Natural killer cell (primary cell): Measurements from ENCODE around the gene RGSL1. TPM values are rescaled to one million over a fixed set of nuclear protein-coding genes. Genes with fewer than 3 reads are reported as not detected.

Experiments used
- ATAC-seq, 3 donors: fragments of 150-1000 bp in 2 of 3; fragments of 200-7000 bp in 1 of 3; cut with Tn5 transposase; 1 replicate in 1 of 3; 2 replicates in 2 of 3; pipeline ENCODE4 v1.10.0; 2021; ENCODE audit warnings: mild to moderate bottlenecking in 2 of 3, moderate library complexity in 2 of 3
- DNase-seq, 2 donors: peaks; one replicate each; pipeline versions ENCODE4 v3.0.0 to v3.0.0-alpha.2; 2013 to 2021; ENCODE audit warnings: mixed read lengths in 1 of 2
- H3K27ac ChIP-seq: one replicate; pipeline ENCODE4 v1.5.1; 2013; ENCODE audit warnings: mild to moderate bottlenecking, low read length
- H3K27me3 ChIP-seq: one replicate; pipeline ENCODE4 v1.6.1; 2013; ENCODE audit warnings: low read length; ENCODE audit not compliant: control insufficient read depth, insufficient read depth
- H3K36me3 ChIP-seq: one replicate; pipeline ENCODE4 v1.6.1; 2013; ENCODE audit warnings: low read length; ENCODE audit not compliant: control insufficient read depth, insufficient read depth
- H3K4me1 ChIP-seq: one replicate; pipeline ENCODE4 v1.6.1; 2013; ENCODE audit warnings: low read length; ENCODE audit not compliant: control insufficient read depth, insufficient read depth
- H3K4me3 ChIP-seq: one replicate; pipeline ENCODE4 v1.5.1; 2013; ENCODE audit warnings: low read length
- H3K9me3 ChIP-seq: one replicate; pipeline ENCODE4 v1.6.1; 2013; ENCODE audit warnings: low read length; ENCODE audit not compliant: control insufficient read depth, insufficient read depth
- H3K27ac Mint-ChIP-seq, 2 donors: one replicate each; pipeline ENCODE4 v1.8.0; 2022; ENCODE audit warnings: mild to moderate bottlenecking in 2 of 2, mixed read lengths in 2 of 2, moderate library complexity in 1 of 2
- H3K27me3 Mint-ChIP-seq, 2 donors: one replicate each; pipeline ENCODE4 v1.8.0; 2022; ENCODE audit warnings: low read depth in 2 of 2, mixed read lengths in 2 of 2
- H3K36me3 Mint-ChIP-seq: one replicate; pipeline ENCODE4 v1.8.0; 2022; ENCODE audit warnings: mixed read lengths
- H3K4me1 Mint-ChIP-seq, 2 donors: one replicate each; pipeline ENCODE4 v1.8.0; 2022; ENCODE audit warnings: mixed read lengths in 2 of 2
- H3K4me3 Mint-ChIP-seq: one replicate; pipeline ENCODE4 v1.8.0; 2022; ENCODE audit warnings: mild to moderate bottlenecking, moderate library complexity, mixed read lengths
- H3K9me3 Mint-ChIP-seq, 2 donors: one replicate each; pipeline ENCODE4 v1.8.0; 2022; ENCODE audit warnings: mixed read lengths in 2 of 2
- CTCF ChIP-seq: fragments of 200-600 bp; IDR thresholded peaks from one replicate; pipeline ENCODE4 v1.8.0; 2022; ENCODE audit warnings: antibody characterized with exemption
- WGBS: methylation state at CpG from one replicate; pipeline ENCODE4 v1.1.7; 2013; ENCODE audit warnings: missing lambda C conversion rate; ENCODE audit not compliant: insufficient coverage; 5-methylcytosine and 5-hydroxymethylcytosine counted together
- intact Hi-C: fragments of 100-400 bp; cut with micrococcal nuclease; formaldehyde crosslinking; loops from one replicate; pipeline ENCODE4 v1.14.2; 2022
- total RNA-seq, 4 donors: library from RNA; stranded (reverse); fragments of 120-200 nt in 1 of 4; gene quantifications; one replicate each; pipeline versions ENCODE4 v1.2.3 to v1.2.4, GENCODE V29; 2013 to 2022

The RGSL1 gene
- total RNA-seq, 3 donors from 2014 or later (not counting 1 experiment from before 2014, with no cell fraction given): not detected

GRCh38 chr1:182575540-182576149 is 125.7 kb downstream of the RGSL1 start:
- ATAC-seq (no peak), DNase-seq (no peak)
- Mint-ChIP-seq H3K27ac (no peak overlapping the region), H3K4me3 (no peak overlapping the region), H3K4me1 (no peaks in the 10 kb centered on the region), H3K27me3 (no peaks in the 10 kb centered on the region), H3K36me3 (peaks cover 30% of the 10 kb centered on the region), H3K9me3 (no peaks in the 10 kb centered on the region)
- Histone ChIP-seq H3K4me1 (no peaks in the 10 kb centered on the region), H3K9me3 (no peaks in the 10 kb centered on the region), H3K27ac (no peak overlapping the region), H3K36me3 (peaks cover 56% of the 10 kb centered on the region), H3K27me3 (no peaks in the 10 kb centered on the region), H3K4me3 (no peak overlapping the region)
- TF ChIP-seq CTCF: no peak
- intact Hi-C loops: no loop called here
- 98% methylated on average over 3 of the region's 3 CpGs for WGBS

GRCh38 chr1:182580736-182581135 is 130.8 kb downstream of the RGSL1 start:
- peaks cover 10% of the 10 kb centered on the region for H3K4me1 ChIP-seq
- Mint-ChIP-seq H3K9me3 (no peaks in the 10 kb centered on the region), H3K27me3 (no peaks in the 10 kb centered on the region), H3K36me3 (peaks cover 28% of the 10 kb centered on the region), H3K27ac (no peak overlapping the region), H3K4me1 (peaks cover 36% of the 10 kb centered on the region in 2 donors), H3K4me3 (no peak overlapping the region)
- no peaks in the 10 kb centered on the region for H3K9me3 ChIP-seq
- ATAC-seq (no peak), DNase-seq (no peak)
- no peaks in the 10 kb centered on the region for H3K27me3 ChIP-seq
- no peak overlapping the region for H3K27ac ChIP-seq
- 96% methylated on average over 2 of the region's 2 CpGs for WGBS
- H3K36me3 ChIP-seq: peaks cover 48% of the 10 kb centered on the region
- H3K4me3 ChIP-seq: no peak overlapping the region
- no peak for TF ChIP-seq CTCF
- intact Hi-C loops: no loop called here

- no peaks in the 10 kb centered on the region for H3K27me3 Mint-ChIP-seq
- H3K4me3 ChIP-seq: no peak overlapping the region
- H3K4me3 Mint-ChIP-seq: no peak overlapping the region
- DNase-seq (no peak), ATAC-seq (no peak)
- H3K27ac ChIP-seq: no peak overlapping the region
- over 99% methylated on average over 4 of the region's 4 CpGs for WGBS
- no peak for TF ChIP-seq CTCF
- peaks cover 32% of the 10 kb centered on the region for H3K36me3 ChIP-seq
- H3K27me3 ChIP-seq: no peaks in the 10 kb centered on the region
- H3K4me1 Mint-ChIP-seq: peaks cover 64 to 68% of the 10 kb centered on the region in 2 donors
- H3K9me3 ChIP-seq: no peaks in the 10 kb centered on the region
- no peaks in the 10 kb centered on the region for H3K9me3 Mint-ChIP-seq
- H3K27ac Mint-ChIP-seq: no peak overlapping the region
- intact Hi-C loops: no loop called here
- peaks cover 22% of the 10 kb centered on the region for H3K36me3 Mint-ChIP-seq
- H3K4me1 ChIP-seq: peaks cover 19% of the 10 kb centered on the region
These were observed 134.8 kb downstream of the RGSL1 start for GRCh38 chr1:182584746-182585145.

- Mint-ChIP-seq H3K27me3 (no peaks in the 10 kb centered on the region), H3K36me3 (peaks cover 16% of the 10 kb centered on the region), H3K4me3 (no peak overlapping the region), H3K4me1 (peaks cover 64 to 70% of the 10 kb centered on the region in 2 donors), H3K9me3 (no peaks in the 10 kb centered on the region), H3K27ac (no peak overlapping the region)
- no peaks in the 10 kb centered on the region for H3K9me3 ChIP-seq
- DNase-seq (no peak), ATAC-seq (no peak)
- no peak for TF ChIP-seq CTCF
- H3K36me3 ChIP-seq: peaks cover 17% of the 10 kb centered on the region
- H3K4me3 ChIP-seq: no peak overlapping the region
- H3K4me1 ChIP-seq: peaks cover 19% of the 10 kb centered on the region
- 95% methylated on average over 11 of the region's 11 CpGs for WGBS
- no peaks in the 10 kb centered on the region for H3K27me3 ChIP-seq
- no peak overlapping the region for H3K27ac ChIP-seq
- intact Hi-C loops: no loop called here
These were observed 136.4 kb downstream of the RGSL1 start for GRCh38 chr1:182586380-182586779.
